Naive thymus-derived CD4-positive, alpha-beta T cell (primary cell): ENCODE data around the gene SPATA9. TPM values are rescaled to one million over a fixed set of nuclear protein-coding genes. Genes with fewer than 3 reads are reported as not detected.
A peak's percentile ranks its signal among the peaks of the same experiment; 100 is the strongest.
"Not testable (repeated sequence)": the region's sequence is repeated elsewhere in the genome, so short reads cannot be mapped to it uniquely, and the experiment has no call there.

Experiments
- ATAC-seq: fragments of 150-1000 bp; cut with Tn5 transposase; 2 replicates; pipeline ENCODE4 v1.10.0; 2021; ENCODE audit warnings: mild to moderate bottlenecking, moderate library complexity
- CTCF ChIA-PET: fragments of 350-600 bp; sonication (Branson Sonifier 250); formaldehyde crosslinking; loops from one replicate; lab custom pipeline; 2021; ENCODE audit warnings: antibody characterized with exemption; lab: Charles Lee
- POLR2A ChIA-PET: fragments of 350-600 bp; sonication (Branson Sonifier 250); formaldehyde crosslinking; loops from one replicate; lab custom pipeline; 2021; ENCODE audit warnings: antibody characterized with exemption, inconsistent platforms; lab: Charles Lee
- DNase-seq, 9 donors: peaks; one replicate each; pipeline versions ENCODE4 v3.0.0 to v3.0.0-alpha.2; 2020 to 2022; ENCODE audit warnings: mixed read lengths in 1 of 9
- H3K27ac ChIP-seq: one replicate; pipeline ENCODE4 v1.7.0; 2013; ENCODE audit warnings: mild to moderate bottlenecking, low read depth, low read length, moderate library complexity
- H3K27me3 ChIP-seq, 2 donors: one replicate each; pipeline ENCODE4 v1.7.0; 2013; ENCODE audit warnings: low read length in 2 of 2, mild to moderate bottlenecking in 2 of 2, moderate library complexity in 2 of 2; ENCODE audit not compliant: control insufficient read depth in 2 of 2, insufficient read depth in 2 of 2
- H3K36me3 ChIP-seq, 3 experiments: 1 replicate in 2 of 3; 2 replicates in 1 of 3; pipeline ENCODE4 v1.7.0; 2013; ENCODE audit warnings: low read length in 3 of 3, mild to moderate bottlenecking in 3 of 3, moderate library complexity in 1 of 3; ENCODE audit not compliant: insufficient read depth in 3 of 3, control insufficient read depth in 2 of 3
- H3K4me1 ChIP-seq, 2 donors: one replicate each; pipeline ENCODE4 v1.7.0; 2013; ENCODE audit warnings: low read length in 2 of 2, mild to moderate bottlenecking in 2 of 2, moderate library complexity in 1 of 2; ENCODE audit not compliant: control insufficient read depth in 2 of 2, insufficient read depth in 2 of 2
- H3K4me3 ChIP-seq: 2 replicates; pipeline ENCODE4 v1.7.0; 2013; ENCODE audit warnings: mild to moderate bottlenecking, low read length
- H3K9me3 ChIP-seq, 3 experiments: 1 replicate in 2 of 3; 2 replicates in 1 of 3; pipeline ENCODE4 v1.7.0; 2013; ENCODE audit warnings: low read length in 3 of 3; ENCODE audit not compliant: control insufficient read depth in 2 of 3
- H3K27ac Mint-ChIP-seq, 9 donors: one replicate each; pipeline ENCODE4 v1.8.0; 2020 to 2022; ENCODE audit warnings: mixed read lengths in 9 of 9, mild to moderate bottlenecking in 8 of 9, moderate library complexity in 5 of 9, inconsistent platforms in 2 of 9
- H3K27me3 Mint-ChIP-seq, 5 donors: one replicate each; pipeline ENCODE4 v1.8.0; 2021 to 2022; ENCODE audit warnings: mixed read lengths in 5 of 5, mild to moderate bottlenecking in 1 of 5
- H3K36me3 Mint-ChIP-seq, 5 donors: one replicate each; pipeline ENCODE4 v1.8.0; 2020 to 2022; ENCODE audit warnings: mixed read lengths in 5 of 5, mild to moderate bottlenecking in 3 of 5, inconsistent platforms in 1 of 5
- H3K4me1 Mint-ChIP-seq, 7 donors: one replicate each; pipeline ENCODE4 v1.8.0; 2020 to 2022; ENCODE audit warnings: mixed read lengths in 7 of 7, mild to moderate bottlenecking in 3 of 7, inconsistent platforms in 1 of 7
- H3K4me3 Mint-ChIP-seq, 10 donors: one replicate each; pipeline ENCODE4 v1.8.0; 2020 to 2022; ENCODE audit warnings: mild to moderate bottlenecking in 10 of 10, mixed read lengths in 10 of 10, moderate library complexity in 6 of 10, inconsistent platforms in 2 of 10
- H3K9me3 Mint-ChIP-seq, 11 donors: one replicate each; pipeline ENCODE4 v1.8.0; 2020 to 2022; ENCODE audit warnings: mixed read lengths in 11 of 11, mild to moderate bottlenecking in 4 of 11, inconsistent platforms in 1 of 11, moderate library complexity in 1 of 11
- intact Hi-C, 2 donors: fragments of 100-400 bp; cut with micrococcal nuclease; formaldehyde crosslinking; loops; one replicate each; pipeline ENCODE4 v1.15.1; 2023
- polyA plus RNA-seq, 2 donors: library from polyadenylated mRNA; unstranded; fragments of 300-500 nt; fragmentation: Illumina TruSeq; gene quantifications; one replicate each; pipeline ENCODE4 v1.2.3, GENCODE V29; 2021
- total RNA-seq, 6 experiments: library from RNA in 5 of 6; stranded (reverse) in 5 of 6; gene quantifications; 1 replicate in 5 of 6; 2 replicates in 1 of 6; pipeline ENCODE4 v1.2.3 and lab custom pipeline; 2021 to 2026

Gene SPATA9
- total and polyA plus RNA-seq, 7 experiments from 2014 or later, result 0.66 TPM; not detected in 6

DNA sequence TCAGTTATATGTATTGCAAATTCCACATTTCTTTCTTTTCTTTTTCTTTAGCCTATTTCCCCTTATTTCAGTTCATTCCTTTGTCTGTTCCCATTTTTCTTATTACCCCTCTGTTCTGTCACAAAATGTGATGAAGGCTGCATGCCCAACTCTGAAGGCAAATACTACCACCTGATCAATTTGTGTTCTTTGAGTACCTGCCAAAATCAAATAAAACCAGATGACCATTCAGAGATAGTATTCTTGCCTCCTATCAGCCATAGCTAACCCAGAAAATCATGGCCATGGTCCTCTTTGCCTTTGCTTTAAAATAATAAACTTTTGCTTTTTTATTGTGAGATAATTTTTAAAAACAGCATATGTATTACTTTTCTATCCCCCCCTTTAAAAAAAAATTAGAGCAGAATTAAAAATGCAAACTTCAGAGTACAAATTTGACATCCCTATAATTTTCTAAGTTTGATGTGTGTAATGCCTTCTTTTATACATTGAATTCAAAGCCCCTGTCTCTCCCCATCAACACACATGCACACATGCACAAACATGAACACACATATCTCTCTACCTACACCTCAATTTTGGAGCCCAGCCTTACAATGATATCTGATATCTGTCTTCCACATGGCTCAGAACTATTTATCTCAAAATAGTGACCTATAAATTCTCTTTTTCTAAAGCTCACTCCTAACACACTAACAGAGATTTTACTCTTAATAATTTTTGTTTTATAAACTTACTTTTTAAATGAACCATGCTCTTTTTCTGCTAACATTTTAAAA is 32.8 kb downstream of the SPATA9 start:
- ATAC-seq (no peak), DNase-seq (no peak)
- Mint-ChIP-seq H3K27me3 (no peaks in the 10 kb centered on the region), H3K36me3 (peaks cover 6 to 22% (median 12%) of the 10 kb centered on the region in 5 donors), H3K4me1 (peaks cover 0 to 42% (median 27%) of the 10 kb centered on the region in 7 donors), H3K4me3 (peak overlapping the region in 3 of 10 donors; percentile 2 to 16 (median 9)), H3K27ac (peak overlapping the region in 1 of 9 donors; percentile 25), H3K9me3 (no peaks in the 10 kb centered on the region)
- CTCF ChIA-PET, result interaction anchor here (0.9 to 1.8 kb wide), 2 partner anchors 15 to 195 kb away, joined by 4 read pairs; no protein-coding TSS in a partner anchor
- Histone ChIP-seq H3K9me3 (no peaks in the 10 kb centered on the region), H3K4me1 (peaks cover 0 to 7% of the 10 kb centered on the region in 2 donors), H3K36me3 (peaks cover 0 to 16% (median 0%) of the 10 kb centered on the region in 3 experiments), H3K4me3 (no peak overlapping the region), H3K27me3 (no peaks in the 10 kb centered on the region), H3K27ac (no peak overlapping the region)
- intact Hi-C loops, result loop anchor here (5.0 to 10.0 kb wide), 7 partner anchors 77 to 1165 kb away; partner anchors contain the start of genes CAST (in 1 of the 2) and RHOBTB3 (in 1 of the 2)
- POLR2A ChIA-PET, result interaction anchor here (0.6 kb wide), 1 partner anchor 429 kb away, joined by 6 read pairs; no protein-coding TSS in a partner anchor

DNA sequence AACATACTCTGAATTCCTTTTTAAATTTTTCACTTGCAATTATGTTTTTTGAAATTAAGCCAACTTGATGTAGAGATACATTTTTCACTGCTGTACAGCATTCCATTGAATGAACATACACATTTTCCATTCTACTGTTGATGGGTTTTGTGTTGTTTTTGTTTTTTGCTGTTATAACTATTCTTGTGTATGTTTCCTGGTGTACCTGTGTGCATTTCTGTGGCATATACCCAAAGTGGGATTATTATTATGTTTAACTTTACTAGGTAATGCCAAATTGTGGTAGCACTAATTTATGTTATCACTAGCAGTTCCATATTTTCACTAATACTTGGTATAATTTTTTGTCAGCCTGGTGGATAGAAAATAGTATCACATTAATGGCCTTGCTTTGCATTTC is 33.5 kb downstream of the SPATA9 start:
- intact Hi-C loops, result loop anchor here (5.0 to 10.0 kb wide), 7 partner anchors 78 to 1166 kb away; partner anchors contain the start of genes CAST (in 1 of the 2) and RHOBTB3 (in 1 of the 2)
- Histone ChIP-seq H3K27me3 (no peaks in the 10 kb centered on the region), H3K4me1 (peaks cover 0 to 13% of the 10 kb centered on the region in 2 donors), H3K36me3 (peaks cover 0 to 14% (median 0%) of the 10 kb centered on the region in 3 experiments), H3K9me3 (no peaks in the 10 kb centered on the region), H3K4me3 (no peak overlapping the region), H3K27ac (no peak overlapping the region)
- ATAC-seq (no peak), DNase-seq (no peak)
- Mint-ChIP-seq H3K4me3 (peak overlapping the region in 2 of 10 donors; percentile 9 to 93), H3K36me3 (peaks cover 6 to 22% (median 12%) of the 10 kb centered on the region in 5 donors), H3K4me1 (peaks cover 4 to 49% (median 34%) of the 10 kb centered on the region in 7 donors), H3K27ac (no peak overlapping the region), H3K27me3 (no peaks in the 10 kb centered on the region), H3K9me3 (no peaks in the 10 kb centered on the region)
- ChIA-PET POLR2A (no interaction called here), CTCF (interaction anchor here (0.9 kb wide), 1 partner anchor 195 kb away, joined by 4 read pairs; no protein-coding TSS in a partner anchor)

DNA sequence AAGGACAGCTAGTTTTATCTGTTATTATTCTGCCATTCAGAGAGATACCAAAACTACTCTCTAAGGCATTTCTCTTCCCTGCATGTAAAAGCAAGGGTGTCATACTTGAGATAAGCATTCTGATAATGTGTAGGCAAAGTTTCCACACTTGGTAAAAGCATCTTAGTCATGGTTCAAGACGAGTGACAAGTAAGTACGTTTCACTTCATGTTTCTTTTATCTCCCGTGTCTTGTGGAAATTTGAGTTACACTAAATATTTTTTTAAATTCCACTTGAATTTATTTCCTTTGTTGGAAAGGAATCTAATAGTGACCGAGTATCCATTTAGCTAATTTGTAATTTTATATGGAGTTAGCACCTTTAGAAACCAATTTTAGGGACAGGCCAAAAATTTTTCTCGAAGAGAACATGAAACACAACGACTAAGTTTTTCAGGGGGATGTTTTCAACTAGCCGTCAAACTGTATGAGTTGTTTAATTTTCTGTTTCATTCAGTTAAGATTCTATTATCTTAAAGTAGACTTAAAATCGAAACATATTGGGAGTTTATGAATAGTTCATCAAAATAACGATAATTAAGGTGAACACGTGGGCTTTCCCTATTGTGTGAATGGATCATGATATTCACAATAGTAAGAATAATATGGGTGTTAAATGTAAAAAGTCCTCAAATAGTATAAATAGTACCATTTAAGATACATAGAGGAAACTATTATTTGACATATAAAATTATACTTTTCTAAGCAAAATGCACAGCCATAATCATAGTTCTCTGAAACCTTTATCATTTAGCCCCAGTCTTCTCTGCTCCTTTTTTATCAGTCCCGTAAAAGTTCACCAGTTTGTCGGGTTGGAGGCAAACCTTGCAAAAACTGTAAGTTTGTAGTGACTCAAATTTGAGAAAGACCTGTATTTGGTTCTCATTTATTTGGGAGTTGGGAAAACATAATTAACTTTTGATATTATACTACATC is 34.6 kb downstream of the SPATA9 start:
- ChIA-PET POLR2A (interaction anchor here (1.0 to 5.4 kb wide), 10 partner anchors 7 to 175 kb away, joined by 3 to 67 read pairs (median 8); partner anchors contain the start of genes ARSK, GLRX, GPR150 and SKIC3), CTCF (interaction anchor here (1.1 to 3.7 kb wide), 2 partner anchors 8 to 25 kb away, joined by 3 to 31 read pairs; no protein-coding TSS in a partner anchor)
- peaks cover 7 to 53% (median 40%) of the 10 kb centered on the region in 7 donors for H3K4me1 Mint-ChIP-seq
- peaks cover 0 to 1% (median 0%) of the 10 kb centered on the region in 11 donors for H3K9me3 Mint-ChIP-seq
- no peaks in the 10 kb centered on the region for H3K9me3 ChIP-seq
- peak overlapping the region in 5 of 10 donors; percentile 48 to 93 (median 62) for H3K4me3 Mint-ChIP-seq
- intact Hi-C loops, result loop anchor here (1.0 to 10.0 kb wide), 10 partner anchors 79 to 1167 kb away; partner anchors contain the start of genes CAST (in 1 of the 2), ELL2 (in 1 of the 2) and RHOBTB3 (in 1 of the 2)
- peaks cover 5 to 16% (median 10%) of the 10 kb centered on the region in 5 donors for H3K36me3 Mint-ChIP-seq
- peaks cover 0 to 18% of the 10 kb centered on the region in 2 donors for H3K4me1 ChIP-seq
- H3K4me3 ChIP-seq, result no peak overlapping the region
- peaks cover 0 to 10% (median 0%) of the 10 kb centered on the region in 3 experiments for H3K36me3 ChIP-seq
- peak overlapping the region in 1 of 9 donors; percentile 1 for H3K27ac Mint-ChIP-seq
- no peaks in the 10 kb centered on the region for H3K27me3 ChIP-seq
- H3K27me3 Mint-ChIP-seq, result no peaks in the 10 kb centered on the region
- no peak for ATAC-seq
- H3K27ac ChIP-seq, result no peak overlapping the region
- DNase-seq, result no peak

DNA sequence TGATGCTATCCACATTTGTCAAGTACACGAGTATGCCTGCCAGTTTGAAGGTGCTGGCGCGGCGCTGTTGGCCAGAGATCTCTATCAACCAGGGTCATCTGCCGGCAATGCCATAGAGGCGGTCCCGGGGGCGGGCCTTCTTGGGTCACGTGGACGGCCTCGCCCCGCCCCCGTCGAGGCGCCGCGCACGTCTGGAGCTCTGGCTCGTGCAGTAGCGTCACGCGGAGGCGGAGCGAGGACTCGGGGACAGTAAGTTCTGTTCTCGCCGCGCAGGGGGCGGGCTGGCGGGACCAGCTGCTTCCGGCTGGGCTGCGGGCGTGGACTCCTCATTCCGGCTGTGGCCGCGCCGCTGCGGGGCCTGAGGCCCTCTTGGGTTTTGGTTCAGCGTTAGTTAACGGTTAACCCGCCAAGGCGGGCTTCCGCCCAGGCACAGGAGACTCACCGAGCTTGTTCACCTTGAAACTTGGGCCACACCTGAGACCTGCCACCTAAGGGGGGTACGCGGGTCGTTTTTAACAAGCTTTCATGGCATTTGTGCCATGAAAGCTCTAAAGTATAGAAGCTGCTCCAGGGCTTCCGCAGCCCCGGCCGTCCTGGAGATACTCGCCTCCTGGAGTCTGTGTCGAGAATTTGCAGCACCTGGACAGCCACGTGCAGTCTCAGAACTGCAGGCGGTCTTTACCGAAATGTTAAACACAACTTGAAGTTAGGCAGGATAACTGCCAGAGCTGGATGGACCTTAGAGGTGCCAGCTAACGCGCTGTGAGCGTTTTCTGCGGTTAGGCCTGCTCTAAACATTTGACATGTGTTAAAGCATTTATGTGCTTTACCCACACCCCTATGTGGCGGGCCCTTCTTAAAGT is 36.0 kb downstream of the SPATA9 start, which contains the start of gene RFESD:
Gene RFESD (plus strand): TSS at position 209 of the 863 bp plus-strand sequence. CDS start 5,495 bp downstream, outside the sequence.
- intact Hi-C loops, result loop anchor here (1.0 to 10.0 kb wide), 15 partner anchors 14 to 1289 kb away; partner anchors contain the start of genes ARSK (in 2 of the 2), CAST (in 1 of the 2), ELL2 (in 1 of the 2) and GLRX (in 1 of the 2)
- DNase-seq, result peak; percentile 84 to 94 (median 90)
- Histone ChIP-seq H3K27ac (peak within 1 kb of the TSS; percentile 80), H3K36me3 (no peaks in the 10 kb centered on the region), H3K4me1 (peaks cover 0 to 18% of the 10 kb centered on the region in 2 donors), H3K4me3 (peak within 1 kb of the TSS; percentile 80), H3K27me3 (no peaks in the 10 kb centered on the region), H3K9me3 (no peaks in the 10 kb centered on the region)
- peak; percentile 98 for ATAC-seq
- Mint-ChIP-seq H3K27me3 (no peaks in the 10 kb centered on the region), H3K4me3 (peak within 1 kb of the TSS; percentile 84 to 93 (median 88)), H3K9me3 (peaks cover 0 to 2% (median 0%) of the 10 kb centered on the region in 11 donors), H3K4me1 (peaks cover 7 to 53% (median 40%) of the 10 kb centered on the region in 7 donors), H3K27ac (peak within 1 kb of the TSS; percentile 71 to 95 (median 89)), H3K36me3 (peaks cover 0 to 3% (median 2%) of the 10 kb centered on the region in 5 donors)
- POLR2A ChIA-PET, result interaction anchor here (0.7 to 5.4 kb wide), 17 partner anchors 9 to 1250 kb away, joined by 3 to 67 read pairs (median 4); partner anchors contain the start of genes ARSK, CAST, GLRX and GPR150
- CTCF ChIA-PET, result interaction anchor here (0.6 to 4.0 kb wide), 16 partner anchors 9 to 223 kb away, joined by 3 to 31 read pairs (median 4); partner anchors contain the start of genes ARSK and SKIC3

DNA sequence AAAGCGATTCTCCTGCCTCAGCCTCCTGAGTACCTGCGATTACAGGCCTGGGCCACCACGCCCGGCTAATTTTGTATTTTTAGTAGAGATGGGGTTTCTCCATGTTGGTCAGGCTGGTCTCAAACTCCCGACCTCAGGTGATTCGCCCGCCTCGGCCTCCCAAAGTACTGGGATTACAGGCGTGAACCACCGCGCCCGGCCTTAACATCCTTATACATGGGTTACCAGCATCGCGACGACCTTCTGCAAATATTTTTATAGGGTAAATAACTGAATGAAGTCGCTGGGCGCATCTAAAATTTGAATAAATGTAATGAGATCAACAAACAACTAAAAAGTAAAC is 36.6 kb downstream of the SPATA9 start:
- peak overlapping the region; percentile 80 for H3K27ac ChIP-seq
- intact Hi-C loops, result loop anchor here (1.0 to 10.0 kb wide), 13 partner anchors 14 to 1289 kb away; partner anchors contain the start of genes ARSK (in 2 of the 2), CAST (in 1 of the 2), ELL2 (in 1 of the 2) and GLRX (in 1 of the 2)
- ChIA-PET POLR2A (interaction anchor here (0.7 to 5.4 kb wide), 14 partner anchors 10 to 1016 kb away, joined by 3 to 67 read pairs (median 4); partner anchors contain the start of genes ARSK, CAST, GLRX and GPR150), CTCF (interaction anchor here (0.6 to 4.0 kb wide), 11 partner anchors 11 to 215 kb away, joined by 3 to 31 read pairs (median 5); partner anchors contain the start of genes ARSK and SKIC3)
- peak in 1 of 9 donors; percentile 8 for DNase-seq
- H3K9me3 ChIP-seq, H3K9me3 Mint-ChIP-seq, H3K36me3 Mint-ChIP-seq, H3K27me3 ChIP-seq, H3K36me3 ChIP-seq, ATAC-seq, H3K27me3 Mint-ChIP-seq: not testable (repeated sequence)
- peak overlapping the region; percentile 71 to 95 (median 89) for H3K27ac Mint-ChIP-seq
- H3K4me3 Mint-ChIP-seq, result peak overlapping the region; percentile 84 to 93 (median 88)
- H3K4me1 Mint-ChIP-seq, result peaks cover 7 to 53% (median 40%) of the 10 kb centered on the region in 7 donors
- H3K4me1 ChIP-seq, result peaks cover 0 to 18% of the 10 kb centered on the region in 2 donors
- H3K4me3 ChIP-seq, result peak overlapping the region; percentile 80
